Measurements from ENCODE around the gene SGTA.

GRCh38 chr19:2761876-2762782 lies 20.9 kb downstream of the SGTA start:
- TF ChIP-seq POLR2A (IDR thresholded peaks at IDR 0.05) (no peak), CTCF (IDR thresholded peaks at IDR 0.05) (no peak)

All from prostate gland (tissue), 2 donors.